GM23248 (cell line): Measurements from ENCODE around the gene CUL1. TPM values are rescaled to one million over a fixed set of nuclear protein-coding genes. Genes with fewer than 3 reads are reported as not detected.

Experiments
- DNase-seq: peaks from one replicate; pipeline ENCODE4 v3.0.0-alpha.2; 2015
- H2AFZ ChIP-seq: fragments of 200-600 bp; sonication (generic); 2 replicates; pipeline ENCODE4 v1.6.1; 2016; ENCODE audit warnings: antibody characterized with exemption
- H3F3A ChIP-seq: fragments of 200-600 bp; sonication (generic); 2 replicates; pipeline ENCODE4 v1.6.1; 2016; ENCODE audit warnings: mild to moderate bottlenecking, antibody characterized with exemption, mixed run types; ENCODE audit not compliant: insufficient read depth
- H3K27ac ChIP-seq: fragments of 200-600 bp; sonication (generic); 2 replicates; pipeline ENCODE4 v1.5.1; 2016; ENCODE audit warnings: mild to moderate bottlenecking
- H3K27me3 ChIP-seq: fragments of 200-600 bp; sonication (generic); replicated peaks from 2 replicates; pipeline ENCODE4 v1.6.1; 2016; ENCODE audit warnings: mild to moderate bottlenecking; ENCODE audit not compliant: insufficient read depth
- H3K36me3 ChIP-seq: fragments of 200-600 bp; sonication (generic); 2 replicates; pipeline ENCODE4 v1.6.1; 2016; ENCODE audit warnings: low read depth, mild to moderate bottlenecking
- H3K4me1 ChIP-seq: fragments of 200-600 bp; sonication (generic); 2 replicates; pipeline ENCODE4 v1.6.1; 2016; ENCODE audit warnings: mild to moderate bottlenecking; ENCODE audit not compliant: insufficient read depth
- H3K4me2 ChIP-seq: fragments of 200-600 bp; sonication (generic); one replicate; pipeline ENCODE4 v1.6.1; 2016; ENCODE audit warnings: mild to moderate bottlenecking; ENCODE audit not compliant: unreplicated experiment
- H3K4me3 ChIP-seq: fragments of 200-600 bp; sonication (generic); 2 replicates; pipeline ENCODE4 v1.5.1; 2016; ENCODE audit warnings: mild to moderate bottlenecking
- H3K79me2 ChIP-seq: fragments of 200-600 bp; sonication (generic); 2 replicates; pipeline ENCODE4 v1.6.1; 2016; ENCODE audit warnings: mild to moderate bottlenecking; ENCODE audit not compliant: insufficient read depth
- H3K9ac ChIP-seq: fragments of 200-600 bp; sonication (generic); 2 replicates; pipeline ENCODE4 v1.6.1; 2016; ENCODE audit warnings: mild to moderate bottlenecking
- H3K9me2 ChIP-seq: fragments of 200-600 bp; sonication (generic); 2 replicates; pipeline ENCODE4 v1.6.1; 2016; ENCODE audit warnings: mixed run types, mild to moderate bottlenecking, moderate library complexity; ENCODE audit not compliant: insufficient read depth
- H3K9me3 ChIP-seq: fragments of 200-600 bp; sonication (generic); one replicate; pipeline ENCODE4 v1.6.1; 2017; ENCODE audit warnings: low read depth
- H4K20me1 ChIP-seq: fragments of 200-600 bp; sonication (generic); 2 replicates; pipeline ENCODE4 v1.6.0; 2016; ENCODE audit not compliant: insufficient read depth
- EZH2 ChIP-seq: fragments of 200-600 bp; sonication (generic); IDR thresholded peaks from 2 replicates; pipeline ENCODE4 v1.6.1; 2018; ENCODE audit warnings: antibody characterized with exemption, mild to moderate bottlenecking; ENCODE audit not compliant: insufficient read depth, poor library complexity, severe bottlenecking
- EZH2phosphoT487 ChIP-seq: fragments of 200-600 bp; sonication (generic); IDR thresholded peaks from 2 replicates; pipeline ENCODE4 v1.6.1; 2018; ENCODE audit warnings: antibody characterized with exemption, moderate library complexity, mild to moderate bottlenecking, low read depth; ENCODE audit not compliant: insufficient read depth
- WGBS, 2 experiments: methylation state at CpG; one replicate each; pipeline ENCODE4 v1.1.6; 2015 to 2017; ENCODE audit warnings: low lambda C conversion rate in 2 of 2, low coverage in 1 of 2; ENCODE audit errors: missing lambda C conversion rate in 2 of 2; 5-methylcytosine and 5-hydroxymethylcytosine counted together
- in situ Hi-C: fragments of 300-500 bp; cut with MboI; formaldehyde crosslinking; loops from 2 replicates; pipeline ENCODE4 v1.15.0; 2020
- polyA plus RNA-seq: library from polyadenylated mRNA; unstranded; fragments of >200 nt; fragmentation: Nextera tagmentation; extraction: Ambion mirVana; gene quantifications from 2 replicates; pipeline ENCODE4 v1.2.1, GENCODE V29; 2016
- total RNA-seq: library from RNA; depleted of rRNA; stranded (reverse); fragments of >200 nt; shearing (Covaris generic); gene quantifications from 2 replicates; pipeline ENCODE4 v1.2.3, GENCODE V29; 2014

Gene CUL1
- total and polyA plus RNA-seq, 2 experiments from 2014 or later = 49.1 to 52.6 TPM

DNA sequence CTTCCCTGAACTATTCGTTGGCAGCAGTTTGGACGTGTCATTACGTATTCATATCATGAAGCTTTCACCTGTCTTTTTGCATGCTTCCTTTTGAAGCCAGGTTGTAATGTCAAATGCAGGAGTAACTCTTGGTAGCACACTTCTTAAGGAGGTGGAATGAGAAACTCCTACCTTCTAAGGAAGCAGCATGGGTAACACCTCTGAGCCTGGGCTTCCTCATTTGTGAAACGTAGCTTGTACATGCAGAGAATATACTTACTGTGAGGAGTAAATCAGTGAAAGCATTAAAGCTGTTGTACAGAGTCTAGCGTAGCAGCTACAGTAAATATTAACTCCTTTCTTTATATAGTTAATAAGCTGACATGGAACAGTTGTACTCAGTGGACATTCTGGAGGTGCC, 21.1 kb downstream of the CUL1 start:
- no peak for TF ChIP-seq EZH2
- TF ChIP-seq EZH2phosphoT487 = no peak

DNA sequence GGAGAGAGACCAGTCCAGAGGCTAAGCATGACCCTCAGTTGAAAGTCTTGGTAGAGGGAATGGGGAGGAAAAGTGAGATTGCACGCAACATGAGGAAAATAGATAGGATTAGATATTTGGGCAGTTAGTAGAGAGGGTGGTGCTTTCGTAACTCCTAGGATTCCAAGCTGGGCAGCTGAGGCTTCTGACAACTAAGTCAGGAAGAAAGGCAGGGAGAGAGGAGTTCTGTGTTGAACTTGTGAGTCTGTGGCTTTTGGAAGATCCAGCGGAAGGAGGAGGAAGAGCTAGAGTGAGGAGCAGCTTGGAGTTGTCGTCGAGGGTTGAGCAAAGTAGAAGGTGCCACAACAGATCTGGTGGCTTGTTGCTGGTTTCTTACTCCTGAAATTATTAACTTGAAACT, 21.8 kb downstream of the CUL1 start:
- 0 out of 2 replicates have a peak, but pooled peaks cover 8% of the 10 kb centered on the region for H3K4me1 ChIP-seq
- H3K4me3 ChIP-seq = no peak overlapping the region
- no peaks in the 10 kb centered on the region for H3K27me3 ChIP-seq
- H3F3A ChIP-seq = no peaks in the 10 kb centered on the region
- H3K36me3 ChIP-seq = no peaks in the 10 kb centered on the region
- no peak for TF ChIP-seq EZH2phosphoT487
- no peak for TF ChIP-seq EZH2
- no peak overlapping the region for H2AFZ ChIP-seq
- H3K9me2 ChIP-seq = no peaks in the 10 kb centered on the region
- H3K27ac ChIP-seq = no peak overlapping the region
- in situ Hi-C loops = no loop called here
- WGBS, 2 experiments = 47 to 49% methylated on average over 5 of the region's 5 CpGs
- H3K79me2 ChIP-seq = peaks cover 100% of the 10 kb centered on the region
- H3K4me2 ChIP-seq = peak overlapping the region; percentile 3
- no peak overlapping the region for H3K9ac ChIP-seq
- no peaks in the 10 kb centered on the region for H3K9me3 ChIP-seq
- DNase-seq = peak; percentile 37
- peaks cover 68% of the 10 kb centered on the region for H4K20me1 ChIP-seq

More for the DNA sequence above, 21.1 kb downstream of the CUL1 start:
- Histone ChIP-seq H3K4me3 (no peak overlapping the region), H3K4me1 (0 out of 2 replicates have a peak, but pooled peaks cover 8% of the 10 kb centered on the region), H3K4me2 (no peak overlapping the region), H3F3A (no peaks in the 10 kb centered on the region), H3K9ac (no peak overlapping the region), H3K9me2 (no peaks in the 10 kb centered on the region), H3K79me2 (peaks cover 100% of the 10 kb centered on the region), H2AFZ (no peak overlapping the region), H3K36me3 (no peaks in the 10 kb centered on the region), H3K9me3 (no peaks in the 10 kb centered on the region), H3K27ac (no peak overlapping the region), H3K27me3 (no peaks in the 10 kb centered on the region), H4K20me1 (peaks cover 73% of the 10 kb centered on the region)
- in situ Hi-C loops = no loop called here
- DNase-seq = no peak
- 81 to 82% methylated on average over 5 of the region's 5 CpGs for WGBS, 2 experiments

GRCh38 chr7:148721390-148721789, 22.7 kb downstream of the CUL1 start:
- Histone ChIP-seq H3K4me2 (no peak overlapping the region), H3K79me2 (peaks cover 100% of the 10 kb centered on the region), H4K20me1 (peaks cover 73% of the 10 kb centered on the region), H3K4me1 (0 out of 2 replicates have a peak, but pooled peaks cover 8% of the 10 kb centered on the region), H3K4me3 (no peak overlapping the region), H3K36me3 (no peaks in the 10 kb centered on the region), H3F3A (no peaks in the 10 kb centered on the region), H3K9me3 (no peaks in the 10 kb centered on the region), H3K27me3 (no peaks in the 10 kb centered on the region), H2AFZ (no peak overlapping the region), H3K9me2 (no peaks in the 10 kb centered on the region), H3K9ac (no peak overlapping the region), H3K27ac (no peak overlapping the region)
- 98 to 99% methylated on average over 3 of the region's 3 CpGs for WGBS, 2 experiments
- no peak for DNase-seq
- in situ Hi-C loops = no loop called here
- TF ChIP-seq EZH2 = no peak
- TF ChIP-seq EZH2phosphoT487 = no peak

DNA sequence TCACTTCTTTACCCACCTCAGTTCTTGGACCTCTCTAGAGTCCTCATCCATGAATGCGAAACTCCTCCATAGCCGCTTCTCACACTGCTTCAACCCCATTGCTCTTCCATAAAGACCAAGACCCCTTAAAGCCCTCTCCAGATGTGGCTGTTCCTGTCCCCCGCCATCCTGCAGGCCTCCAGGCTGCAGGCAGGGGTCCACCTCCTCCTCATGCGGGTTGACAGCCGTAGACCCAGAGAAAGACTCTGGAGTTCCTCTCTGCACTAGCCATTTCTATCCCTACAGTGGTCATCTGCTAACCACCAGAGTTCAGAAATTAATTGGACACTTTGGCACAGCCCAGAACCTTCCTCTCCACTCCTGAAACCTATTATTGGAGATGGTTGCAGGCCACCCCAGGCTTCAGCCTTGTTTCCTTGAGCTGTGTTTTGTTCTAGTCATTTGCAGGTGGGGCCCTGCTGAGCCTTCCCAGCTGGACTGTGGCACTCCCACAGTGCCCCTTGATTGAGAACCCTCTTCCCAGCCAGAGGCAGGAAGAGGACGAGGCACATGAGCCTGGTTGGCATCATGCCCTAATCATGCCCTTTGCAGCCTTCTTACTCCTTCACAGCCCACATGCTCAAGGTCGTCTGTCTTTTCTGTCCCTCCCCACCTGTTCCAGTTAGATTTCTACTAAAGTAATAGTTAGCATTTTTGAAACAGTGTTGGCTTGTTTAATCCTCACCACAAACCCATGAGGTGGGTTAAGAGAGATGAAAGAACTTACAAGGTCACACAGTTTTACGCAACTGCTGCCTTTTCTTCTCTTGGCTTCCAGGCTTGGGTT, 23.9 kb downstream of the CUL1 start:
- no peak overlapping the region for H3K9ac ChIP-seq
- H3K4me1 ChIP-seq = 0 out of 2 replicates have a peak, but pooled peaks cover 8% of the 10 kb centered on the region
- peaks cover 100% of the 10 kb centered on the region for H3K79me2 ChIP-seq
- H3K27me3 ChIP-seq = no peaks in the 10 kb centered on the region
- in situ Hi-C loops = no loop called here
- 79 to 81% methylated on average over 8 of the region's 8 CpGs for WGBS, 2 experiments
- H3K4me3 ChIP-seq = no peak overlapping the region
- H4K20me1 ChIP-seq = peaks cover 79% of the 10 kb centered on the region
- no peak for DNase-seq
- H3K9me3 ChIP-seq = no peaks in the 10 kb centered on the region
- no peaks in the 10 kb centered on the region for H3K9me2 ChIP-seq
- no peak overlapping the region for H3K27ac ChIP-seq
- no peak overlapping the region for H2AFZ ChIP-seq
- no peak for TF ChIP-seq EZH2phosphoT487
- no peak for TF ChIP-seq EZH2
- no peaks in the 10 kb centered on the region for H3K36me3 ChIP-seq
- H3F3A ChIP-seq = no peaks in the 10 kb centered on the region
- no peak overlapping the region for H3K4me2 ChIP-seq
